Measurements from ENCODE around the gene TM6SF1.

DNA sequence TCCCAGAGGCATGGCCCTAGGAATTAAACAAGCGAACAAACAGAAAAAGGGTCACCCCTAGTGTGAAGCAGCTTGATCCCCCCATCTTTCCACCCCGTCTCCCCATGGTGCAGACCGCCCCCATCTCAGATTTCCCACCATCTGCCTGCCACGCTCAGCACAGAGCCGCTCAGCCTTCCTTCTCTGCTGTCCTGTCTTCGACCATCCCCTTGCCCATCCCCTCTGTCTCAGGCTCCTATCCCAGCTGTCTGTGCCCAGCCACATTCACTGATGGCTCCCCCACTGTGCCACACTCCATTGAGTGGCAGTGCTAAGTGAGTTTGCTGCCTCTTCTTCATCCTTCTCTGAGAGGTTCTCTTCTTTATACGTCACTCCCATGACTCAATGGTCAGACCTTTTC lies 28.7 kb upstream of the TM6SF1 start:
- no peak for TF ChIP-seq POLR2A (IDR thresholded peaks at IDR 0.05)
- TF ChIP-seq, protein P1, sequence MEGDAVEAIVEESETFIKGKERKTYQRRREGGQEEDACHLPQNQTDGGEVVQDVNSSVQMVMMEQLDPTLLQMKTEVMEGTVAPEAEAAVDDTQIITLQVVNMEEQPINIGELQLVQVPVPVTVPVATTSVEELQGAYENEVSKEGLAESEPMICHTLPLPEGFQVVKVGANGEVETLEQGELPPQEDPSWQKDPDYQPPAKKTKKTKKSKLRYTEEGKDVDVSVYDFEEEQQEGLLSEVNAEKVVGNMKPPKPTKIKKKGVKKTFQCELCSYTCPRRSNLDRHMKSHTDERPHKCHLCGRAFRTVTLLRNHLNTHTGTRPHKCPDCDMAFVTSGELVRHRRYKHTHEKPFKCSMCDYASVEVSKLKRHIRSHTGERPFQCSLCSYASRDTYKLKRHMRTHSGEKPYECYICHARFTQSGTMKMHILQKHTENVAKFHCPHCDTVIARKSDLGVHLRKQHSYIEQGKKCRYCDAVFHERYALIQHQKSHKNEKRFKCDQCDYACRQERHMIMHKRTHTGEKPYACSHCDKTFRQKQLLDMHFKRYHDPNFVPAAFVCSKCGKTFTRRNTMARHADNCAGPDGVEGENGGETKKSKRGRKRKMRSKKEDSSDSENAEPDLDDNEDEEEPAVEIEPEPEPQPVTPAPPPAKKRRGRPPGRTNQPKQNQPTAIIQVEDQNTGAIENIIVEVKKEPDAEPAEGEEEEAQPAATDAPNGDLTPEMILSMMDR (IDR thresholded peaks at IDR 0.05), result no peak
